Neutrophil (primary cell): Measurements from ENCODE around the gene HDAC7.

Source experiments
- H3K27ac ChIP-seq: fragments of 200-600 bp; sonication (generic); 2 replicates; pipeline ENCODE4 v1.5.1; 2016; ENCODE audit warnings: mild to moderate bottlenecking, moderate library complexity
- H3K27me3 ChIP-seq: fragments of 200-600 bp; sonication (generic); 2 replicates; pipeline ENCODE4 v1.6.0; 2016; ENCODE audit warnings: mild to moderate bottlenecking
- H3K36me3 ChIP-seq: fragments of 200-600 bp; sonication (generic); 2 replicates; pipeline ENCODE4 v1.5.1; 2017
- H3K4me1 ChIP-seq, 2 experiments: fragments of 200-600 bp in 1 of 2; sonication (generic) in 1 of 2; 1 replicate in 1 of 2; 2 replicates in 1 of 2; pipeline versions ENCODE4 v1.5.1 to v1.6.1; 2013 to 2016; ENCODE audit warnings: low read depth in 1 of 2, low read length in 1 of 2, mild to moderate bottlenecking in 1 of 2, moderate library complexity in 1 of 2; ENCODE audit not compliant: control insufficient read depth in 1 of 2, insufficient read depth in 1 of 2
- H3K4me3 ChIP-seq, 2 experiments: fragments of 200-600 bp in 1 of 2; sonication (generic) in 1 of 2; 1 replicate in 1 of 2; 2 replicates in 1 of 2; pipeline ENCODE4 v1.5.1; 2013 to 2016; ENCODE audit warnings: low read depth in 1 of 2, low read length in 1 of 2, mild to moderate bottlenecking in 1 of 2, moderate library complexity in 1 of 2
- H3K9me3 ChIP-seq: fragments of 200-600 bp; sonication (generic); 2 replicates; pipeline ENCODE4 v1.5.1; 2016
- CTCF ChIP-seq: fragments of 200-600 bp; sonication (generic); IDR thresholded peaks from 2 replicates; pipeline ENCODE4 v1.5.1; 2016; ENCODE audit warnings: antibody characterized with exemption

The HDAC7 gene

GRCh38 chr12:47854531-47854930 is 34.8 kb upstream of the HDAC7 start:
- Histone ChIP-seq H3K36me3 (peaks cover 87% of the 10 kb centered on the region), H3K27me3 (no peaks in the 10 kb centered on the region), H3K4me1 (no peaks in the 10 kb centered on the region), H3K27ac (no peak overlapping the region), H3K4me3 (no peak overlapping the region), H3K9me3 (no peaks in the 10 kb centered on the region)
- TF ChIP-seq CTCF: no peak

DNA sequence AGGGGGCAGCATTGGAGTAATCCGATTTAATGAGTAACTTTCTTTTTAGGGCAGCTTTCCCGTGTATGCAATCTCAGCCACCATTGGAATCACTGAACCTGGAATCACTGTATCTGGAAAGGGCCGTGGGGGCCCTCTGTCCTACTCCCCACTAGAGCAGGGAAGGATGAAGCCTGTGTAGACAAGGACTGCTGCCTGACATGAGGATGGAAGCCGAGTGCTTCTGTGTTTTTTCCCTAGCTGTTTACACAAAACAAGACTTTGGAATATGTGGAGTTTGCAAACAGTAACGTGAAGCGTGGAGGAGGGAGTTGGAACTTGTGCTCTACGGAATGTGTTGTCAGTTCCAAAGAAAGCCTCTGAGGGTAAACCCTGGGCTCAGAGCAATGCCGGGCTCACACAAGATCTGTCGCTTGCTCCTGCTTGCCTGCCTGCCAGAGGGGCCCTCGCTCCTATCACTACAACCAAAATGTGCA is 32.4 kb upstream of the HDAC7 start:
- H3K4me3 ChIP-seq: no peak overlapping the region
- peaks cover 78% of the 10 kb centered on the region for H3K36me3 ChIP-seq
- H3K9me3 ChIP-seq: no peaks in the 10 kb centered on the region
- TF ChIP-seq CTCF: no peak
- H3K27ac ChIP-seq: no peak overlapping the region
- H3K4me1 ChIP-seq: no peaks in the 10 kb centered on the region
- H3K27me3 ChIP-seq: no peaks in the 10 kb centered on the region

DNA sequence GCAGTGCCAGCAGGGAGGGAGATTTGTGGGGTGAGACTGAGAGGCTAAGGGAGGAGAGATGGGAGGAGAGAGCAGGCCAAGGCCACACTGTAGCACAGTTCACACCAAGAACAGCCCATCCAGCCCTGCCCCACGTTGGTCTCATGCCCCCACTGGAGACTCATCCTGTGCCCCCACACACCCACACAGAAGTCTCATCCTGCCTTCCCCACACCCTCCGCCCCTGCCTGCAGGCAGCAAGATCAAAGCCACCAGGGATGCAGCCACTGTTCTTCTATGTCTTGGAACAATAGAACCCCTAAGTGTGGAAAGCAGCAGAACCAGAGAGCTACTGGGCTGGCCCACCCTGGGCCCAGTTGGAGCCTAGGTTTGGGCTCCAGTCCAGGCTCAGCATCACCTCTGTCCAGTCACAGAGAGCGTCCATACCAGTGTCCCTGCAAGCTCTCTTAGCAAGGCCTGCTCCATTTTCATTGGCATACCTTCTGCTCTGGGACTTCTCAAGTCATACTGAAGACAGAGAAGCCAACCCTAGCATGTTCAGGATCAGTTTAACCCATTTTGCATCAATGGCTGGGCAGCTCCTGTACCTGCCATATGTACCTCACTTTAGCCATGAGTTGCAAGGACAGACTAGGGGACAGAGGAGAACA is 31.7 kb upstream of the HDAC7 start:
- peaks cover 78% of the 10 kb centered on the region for H3K36me3 ChIP-seq
- H3K4me1 ChIP-seq: no peaks in the 10 kb centered on the region
- TF ChIP-seq CTCF: no peak
- no peak overlapping the region for H3K4me3 ChIP-seq
- H3K27ac ChIP-seq: no peak overlapping the region
- no peaks in the 10 kb centered on the region for H3K9me3 ChIP-seq
- no peaks in the 10 kb centered on the region for H3K27me3 ChIP-seq

DNA sequence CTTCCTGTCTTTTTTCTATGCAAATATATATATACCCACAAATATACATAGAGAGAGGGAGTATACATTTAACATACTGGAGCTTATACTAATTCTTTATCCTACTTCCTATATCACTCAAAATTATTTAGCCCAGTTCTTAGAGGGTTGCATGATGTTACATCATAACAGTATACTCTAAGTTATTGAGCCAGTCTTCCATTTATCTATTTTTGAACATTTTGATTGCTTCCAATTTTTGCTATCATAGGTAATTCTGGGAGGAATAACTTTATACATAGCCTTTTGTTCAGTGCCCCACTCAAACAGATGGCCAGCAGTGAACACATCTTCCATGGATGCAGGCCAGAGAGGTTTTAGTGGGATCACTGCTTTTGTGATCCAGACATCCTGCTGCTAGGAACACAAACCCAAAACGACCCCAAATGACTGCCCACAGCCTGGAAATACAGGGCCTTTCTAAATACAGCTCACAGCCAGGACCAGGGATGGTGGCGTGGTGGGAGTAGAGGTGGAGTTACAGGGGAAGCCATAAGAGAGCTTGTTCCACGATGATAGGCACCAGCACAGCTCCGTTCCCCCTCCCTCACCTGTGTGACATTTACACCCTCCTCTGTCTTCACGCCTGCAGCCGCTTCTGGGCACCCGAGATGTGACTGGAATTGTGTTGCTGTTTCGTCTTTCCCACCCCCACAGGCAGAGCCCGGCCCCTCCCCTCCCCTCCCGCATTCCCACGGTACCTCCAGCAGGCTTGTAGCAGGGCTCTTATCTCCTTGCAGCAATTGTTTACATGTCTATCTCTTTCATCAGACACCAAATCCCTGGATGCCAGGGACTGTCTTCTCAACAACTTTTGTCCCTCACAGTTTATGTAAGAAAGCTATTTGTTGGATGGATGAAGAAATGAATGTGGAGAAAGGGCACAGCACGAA is 30.7 kb upstream of the HDAC7 start:
- Histone ChIP-seq H3K4me1 (no peaks in the 10 kb centered on the region), H3K36me3 (peaks cover 80% of the 10 kb centered on the region), H3K27me3 (no peaks in the 10 kb centered on the region), H3K27ac (no peak overlapping the region), H3K4me3 (no peak overlapping the region), H3K9me3 (no peaks in the 10 kb centered on the region)
- TF ChIP-seq CTCF: no peak

GRCh38 chr12:47849261-47849660 is 29.6 kb upstream of the HDAC7 start:
- no peak overlapping the region for H3K27ac ChIP-seq
- TF ChIP-seq CTCF: no peak
- no peaks in the 10 kb centered on the region for H3K4me1 ChIP-seq
- no peaks in the 10 kb centered on the region for H3K27me3 ChIP-seq
- H3K4me3 ChIP-seq: no peak overlapping the region
- no peaks in the 10 kb centered on the region for H3K9me3 ChIP-seq
- peaks cover 80% of the 10 kb centered on the region for H3K36me3 ChIP-seq
